ENCODE data around the gene RTN4RL1.

Gene RTN4RL1

GRCh38 chr17:1939981-1940809 is 84.9 kb downstream of the RTN4RL1 start:
- no peaks in the 10 kb centered on the region for H3K36me3 ChIP-seq (ENCODE audit: control insufficient read depth, insufficient read depth, low read length)
- H3K9me3 ChIP-seq (ENCODE audit: control insufficient read depth, low read length) = no peaks in the 10 kb centered on the region
- H3K4me1 ChIP-seq (ENCODE audit: control insufficient read depth, insufficient read depth, low read length) = no peaks in the 10 kb centered on the region
- H3K4me3 ChIP-seq (ENCODE audit: low read length) = no peak overlapping the region
- H3K27me3 ChIP-seq (ENCODE audit: control insufficient read depth, insufficient read depth, low read length) = no peaks in the 10 kb centered on the region
- no peak overlapping the region for H3K9ac ChIP-seq (ENCODE audit: low read length)

GRCh38 chr17:1937461-1937860 is 87.7 kb downstream of the RTN4RL1 start:
- no peaks in the 10 kb centered on the region for H3K27me3 ChIP-seq (ENCODE audit: control insufficient read depth, insufficient read depth, low read length)
- H3K4me3 ChIP-seq (ENCODE audit: low read length) = no peak overlapping the region
- H3K9me3 ChIP-seq (ENCODE audit: control insufficient read depth, low read length) = no peaks in the 10 kb centered on the region
- H3K36me3 ChIP-seq (ENCODE audit: control insufficient read depth, insufficient read depth, low read length) = no peaks in the 10 kb centered on the region
- H3K4me1 ChIP-seq (ENCODE audit: control insufficient read depth, insufficient read depth, low read length) = peaks cover 3% of the 10 kb centered on the region
- H3K9ac ChIP-seq (ENCODE audit: low read length) = no peak overlapping the region

- peaks cover 9% of the 10 kb centered on the region for H3K4me1 ChIP-seq (ENCODE audit: control insufficient read depth, insufficient read depth, low read length)
- no peaks in the 10 kb centered on the region for H3K9me3 ChIP-seq (ENCODE audit: control insufficient read depth, low read length)
- no peaks in the 10 kb centered on the region for H3K27me3 ChIP-seq (ENCODE audit: control insufficient read depth, insufficient read depth, low read length)
- no peak overlapping the region for H3K4me3 ChIP-seq (ENCODE audit: low read length)
- H3K36me3 ChIP-seq (ENCODE audit: control insufficient read depth, insufficient read depth, low read length) = no peaks in the 10 kb centered on the region
- H3K9ac ChIP-seq (ENCODE audit: low read length) = no peak overlapping the region
Measured at GRCh38 chr17:1936766-1937165, 88.4 kb downstream of the RTN4RL1 start.

- Histone ChIP-seq H3K27me3 (ENCODE audit: control insufficient read depth, insufficient read depth, low read length) (no peaks in the 10 kb centered on the region), H3K36me3 (ENCODE audit: control insufficient read depth, insufficient read depth, low read length) (no peaks in the 10 kb centered on the region), H3K9ac (ENCODE audit: low read length) (no peak overlapping the region), H3K4me1 (ENCODE audit: control insufficient read depth, insufficient read depth, low read length) (peaks cover 9% of the 10 kb centered on the region), H3K4me3 (ENCODE audit: low read length) (no peak overlapping the region), H3K9me3 (ENCODE audit: control insufficient read depth, low read length) (no peaks in the 10 kb centered on the region)
Measured at GRCh38 chr17:1934901-1935300, 90.2 kb downstream of the RTN4RL1 start.

- H3K4me3 ChIP-seq (ENCODE audit: low read length) = no peak overlapping the region
- no peaks in the 10 kb centered on the region for H3K27me3 ChIP-seq (ENCODE audit: control insufficient read depth, insufficient read depth, low read length)
- peaks cover 9% of the 10 kb centered on the region for H3K4me1 ChIP-seq (ENCODE audit: control insufficient read depth, insufficient read depth, low read length)
- no peaks in the 10 kb centered on the region for H3K9me3 ChIP-seq (ENCODE audit: control insufficient read depth, low read length)
- no peaks in the 10 kb centered on the region for H3K36me3 ChIP-seq (ENCODE audit: control insufficient read depth, insufficient read depth, low read length)
- H3K9ac ChIP-seq (ENCODE audit: low read length) = no peak overlapping the region
Measured at GRCh38 chr17:1933875-1934715, 91.0 kb downstream of the RTN4RL1 start.

GRCh38 chr17:1931844-1932579 is 93.1 kb downstream of the RTN4RL1 start:
- Histone ChIP-seq H3K9ac (ENCODE audit: low read length) (no peak overlapping the region), H3K4me3 (ENCODE audit: low read length) (no peak overlapping the region), H3K4me1 (ENCODE audit: control insufficient read depth, insufficient read depth, low read length) (peaks cover 9% of the 10 kb centered on the region), H3K9me3 (ENCODE audit: control insufficient read depth, low read length) (no peaks in the 10 kb centered on the region), H3K36me3 (ENCODE audit: control insufficient read depth, insufficient read depth, low read length) (no peaks in the 10 kb centered on the region), H3K27me3 (ENCODE audit: control insufficient read depth, insufficient read depth, low read length) (no peaks in the 10 kb centered on the region)

GRCh38 chr17:1930337-1930645 is 94.8 kb downstream of the RTN4RL1 start:
- Histone ChIP-seq H3K27me3 (ENCODE audit: control insufficient read depth, insufficient read depth, low read length) (no peaks in the 10 kb centered on the region), H3K9ac (ENCODE audit: low read length) (no peak overlapping the region), H3K4me1 (ENCODE audit: control insufficient read depth, insufficient read depth, low read length) (peaks cover 9% of the 10 kb centered on the region), H3K9me3 (ENCODE audit: control insufficient read depth, low read length) (no peaks in the 10 kb centered on the region), H3K36me3 (ENCODE audit: control insufficient read depth, insufficient read depth, low read length) (no peaks in the 10 kb centered on the region), H3K4me3 (ENCODE audit: low read length) (no peak overlapping the region)

GRCh38 chr17:1928976-1929375 is 96.2 kb downstream of the RTN4RL1 start:
- no peaks in the 10 kb centered on the region for H3K27me3 ChIP-seq (ENCODE audit: control insufficient read depth, insufficient read depth, low read length)
- no peak overlapping the region for H3K9ac ChIP-seq (ENCODE audit: low read length)
- H3K9me3 ChIP-seq (ENCODE audit: control insufficient read depth, low read length) = no peaks in the 10 kb centered on the region
- no peak overlapping the region for H3K4me3 ChIP-seq (ENCODE audit: low read length)
- H3K4me1 ChIP-seq (ENCODE audit: control insufficient read depth, insufficient read depth, low read length) = peaks cover 9% of the 10 kb centered on the region
- no peaks in the 10 kb centered on the region for H3K36me3 ChIP-seq (ENCODE audit: control insufficient read depth, insufficient read depth, low read length)

- Histone ChIP-seq H3K4me3 (ENCODE audit: low read length) (no peak overlapping the region), H3K36me3 (ENCODE audit: control insufficient read depth, insufficient read depth, low read length) (no peaks in the 10 kb centered on the region), H3K9ac (ENCODE audit: low read length) (no peak overlapping the region), H3K4me1 (ENCODE audit: control insufficient read depth, insufficient read depth, low read length) (no peaks in the 10 kb centered on the region), H3K27me3 (ENCODE audit: control insufficient read depth, insufficient read depth, low read length) (peaks cover 15% of the 10 kb centered on the region), H3K9me3 (ENCODE audit: control insufficient read depth, low read length) (no peaks in the 10 kb centered on the region)
Measured at GRCh38 chr17:1920948-1921351, 104.2 kb downstream of the RTN4RL1 start.

- no peaks in the 10 kb centered on the region for H3K36me3 ChIP-seq (ENCODE audit: control insufficient read depth, insufficient read depth, low read length)
- H3K9ac ChIP-seq (ENCODE audit: low read length) = no peak overlapping the region
- H3K27me3 ChIP-seq (ENCODE audit: control insufficient read depth, insufficient read depth, low read length) = peaks cover 21% of the 10 kb centered on the region
- H3K4me3 ChIP-seq (ENCODE audit: low read length) = no peak overlapping the region
- no peaks in the 10 kb centered on the region for H3K9me3 ChIP-seq (ENCODE audit: control insufficient read depth, low read length)
- no peaks in the 10 kb centered on the region for H3K4me1 ChIP-seq (ENCODE audit: control insufficient read depth, insufficient read depth, low read length)
Measured at GRCh38 chr17:1919201-1919600, 105.9 kb downstream of the RTN4RL1 start.

- Histone ChIP-seq H3K9ac (ENCODE audit: low read length) (no peak overlapping the region), H3K4me3 (ENCODE audit: low read length) (no peak overlapping the region), H3K36me3 (ENCODE audit: control insufficient read depth, insufficient read depth, low read length) (no peaks in the 10 kb centered on the region), H3K4me1 (ENCODE audit: control insufficient read depth, insufficient read depth, low read length) (no peaks in the 10 kb centered on the region), H3K27me3 (ENCODE audit: control insufficient read depth, insufficient read depth, low read length) (peaks cover 21% of the 10 kb centered on the region), H3K9me3 (ENCODE audit: control insufficient read depth, low read length) (no peaks in the 10 kb centered on the region)
Measured at GRCh38 chr17:1918346-1919162, 106.6 kb downstream of the RTN4RL1 start.

Measured in mucosa of stomach (tissue), 1 donor.